22Rv1 (cell line): ENCODE data around the gene PER3.

Source experiments
- ZFX ChIP-seq: fragments of 450-650 bp; IDR thresholded peaks from 2 replicates; pipeline ENCODE4 v1.6.1; 2017; ENCODE audit warnings: antibody characterized with exemption, borderline replicate concordance
- TF ChIP-seq, protein P1 (sequence below): fragments of 450-650 bp; IDR thresholded peaks from 2 replicates; pipeline ENCODE4 v1.5.1; 2017; ENCODE audit warnings: mild to moderate bottlenecking

DNA sequence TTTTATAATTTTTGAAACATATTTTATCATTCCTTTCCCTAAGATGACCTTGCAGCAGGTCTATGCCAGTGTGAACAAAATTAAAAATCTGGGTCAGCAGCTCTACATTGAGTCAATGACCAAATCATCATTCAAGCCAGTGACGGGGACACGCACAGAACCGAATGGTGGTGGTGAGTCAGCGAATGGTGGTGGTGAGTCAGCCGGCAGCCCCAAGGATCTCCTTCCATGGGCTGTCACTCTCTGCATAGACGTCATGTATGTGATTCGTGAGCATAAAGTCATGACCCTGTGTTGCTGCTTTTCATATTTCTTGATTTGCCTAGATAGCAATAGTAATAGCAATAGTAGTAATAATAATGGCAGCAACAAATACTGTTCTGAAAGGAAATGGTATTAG is 26.3 kb downstream of the PER3 start:
- TF ChIP-seq, protein P1, sequence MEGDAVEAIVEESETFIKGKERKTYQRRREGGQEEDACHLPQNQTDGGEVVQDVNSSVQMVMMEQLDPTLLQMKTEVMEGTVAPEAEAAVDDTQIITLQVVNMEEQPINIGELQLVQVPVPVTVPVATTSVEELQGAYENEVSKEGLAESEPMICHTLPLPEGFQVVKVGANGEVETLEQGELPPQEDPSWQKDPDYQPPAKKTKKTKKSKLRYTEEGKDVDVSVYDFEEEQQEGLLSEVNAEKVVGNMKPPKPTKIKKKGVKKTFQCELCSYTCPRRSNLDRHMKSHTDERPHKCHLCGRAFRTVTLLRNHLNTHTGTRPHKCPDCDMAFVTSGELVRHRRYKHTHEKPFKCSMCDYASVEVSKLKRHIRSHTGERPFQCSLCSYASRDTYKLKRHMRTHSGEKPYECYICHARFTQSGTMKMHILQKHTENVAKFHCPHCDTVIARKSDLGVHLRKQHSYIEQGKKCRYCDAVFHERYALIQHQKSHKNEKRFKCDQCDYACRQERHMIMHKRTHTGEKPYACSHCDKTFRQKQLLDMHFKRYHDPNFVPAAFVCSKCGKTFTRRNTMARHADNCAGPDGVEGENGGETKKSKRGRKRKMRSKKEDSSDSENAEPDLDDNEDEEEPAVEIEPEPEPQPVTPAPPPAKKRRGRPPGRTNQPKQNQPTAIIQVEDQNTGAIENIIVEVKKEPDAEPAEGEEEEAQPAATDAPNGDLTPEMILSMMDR = no peak
- TF ChIP-seq ZFX = no peak
